Measurements from ENCODE around the gene CYB561D1.

The CYB561D1 gene

DNA sequence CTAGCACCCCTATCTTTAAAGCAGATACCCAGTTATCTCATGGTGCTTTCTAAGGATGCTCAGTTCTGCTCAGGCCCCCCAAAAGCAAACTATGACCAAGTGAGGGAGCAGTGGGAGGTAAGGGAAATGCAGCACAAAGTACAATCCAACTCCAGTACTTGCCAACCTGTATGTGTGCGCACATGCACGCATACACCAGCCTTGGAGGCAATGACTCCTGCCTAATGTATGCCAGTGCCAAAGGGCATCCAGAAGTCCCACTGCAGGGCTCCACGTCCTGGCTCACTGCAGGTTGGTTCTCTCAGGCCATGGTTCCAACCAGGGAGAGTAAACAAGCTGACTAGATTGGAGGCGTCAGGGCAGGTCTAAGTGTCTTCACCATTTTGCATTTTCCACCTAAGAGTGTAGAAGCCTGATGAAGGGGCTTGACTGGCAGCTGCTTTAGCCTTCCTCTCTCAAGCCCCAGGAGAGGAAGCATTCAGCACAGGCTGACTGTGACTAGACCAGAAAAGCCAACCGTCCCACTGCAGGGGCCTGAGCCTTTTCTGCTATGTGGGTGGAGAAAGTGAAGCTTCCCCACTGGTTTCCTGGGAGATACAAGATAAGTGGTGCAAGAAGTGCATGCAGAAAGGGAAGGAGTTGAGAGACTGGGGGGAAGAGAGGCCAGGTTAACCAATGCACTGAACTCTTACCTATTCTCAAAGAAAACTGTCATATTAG is 7.9 kb downstream of the CYB561D1 start:
- DNase-seq (ENCODE audit: low spot score) = no peak

DNA sequence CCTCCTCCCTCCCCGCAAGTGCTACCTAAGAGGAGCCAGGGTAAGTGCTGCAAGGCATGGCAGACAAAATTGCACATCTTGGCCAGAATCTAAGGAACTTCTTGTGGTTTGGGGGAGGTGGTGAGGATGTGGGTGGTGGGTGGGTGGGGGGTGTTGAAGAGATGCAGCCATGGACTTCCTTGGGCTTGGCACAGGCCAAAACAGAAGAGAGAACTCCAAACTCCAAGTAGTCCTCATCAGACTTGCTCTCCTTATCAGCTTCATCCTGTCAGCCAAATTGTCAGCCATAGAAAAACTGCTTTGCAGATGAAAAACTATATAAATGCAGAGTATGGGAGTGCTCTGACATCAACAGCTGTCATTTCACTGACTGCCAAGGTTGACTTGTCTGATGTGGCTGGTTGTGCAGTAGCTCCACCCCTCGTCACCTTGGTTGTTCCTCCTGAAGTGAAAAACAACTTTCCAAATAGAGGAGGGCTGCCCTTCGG is 8.5 kb downstream of the CYB561D1 start:
- no peak for DNase-seq (ENCODE audit: low spot score)

DNA sequence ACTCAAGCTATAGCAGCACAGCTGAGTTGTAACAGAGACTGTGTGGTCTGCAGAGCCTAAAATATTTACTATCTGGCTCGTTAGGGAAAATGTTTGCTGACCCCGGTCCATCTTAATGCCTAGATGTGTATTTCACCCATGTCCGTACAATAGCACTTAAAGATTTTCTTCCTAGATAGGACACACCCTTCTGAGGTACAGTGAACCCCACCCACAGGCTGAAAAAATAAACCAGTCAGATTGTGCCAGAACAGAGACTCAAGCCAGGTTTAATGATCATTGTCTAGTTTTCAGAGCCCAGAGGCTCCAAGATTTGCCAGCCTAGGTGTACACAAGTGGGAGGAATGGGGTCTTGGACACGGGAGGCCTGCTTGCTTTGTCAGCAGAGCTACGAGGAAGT is 10.0 kb downstream of the CYB561D1 start:
- DNase-seq (ENCODE audit: low spot score) = no peak

DNA sequence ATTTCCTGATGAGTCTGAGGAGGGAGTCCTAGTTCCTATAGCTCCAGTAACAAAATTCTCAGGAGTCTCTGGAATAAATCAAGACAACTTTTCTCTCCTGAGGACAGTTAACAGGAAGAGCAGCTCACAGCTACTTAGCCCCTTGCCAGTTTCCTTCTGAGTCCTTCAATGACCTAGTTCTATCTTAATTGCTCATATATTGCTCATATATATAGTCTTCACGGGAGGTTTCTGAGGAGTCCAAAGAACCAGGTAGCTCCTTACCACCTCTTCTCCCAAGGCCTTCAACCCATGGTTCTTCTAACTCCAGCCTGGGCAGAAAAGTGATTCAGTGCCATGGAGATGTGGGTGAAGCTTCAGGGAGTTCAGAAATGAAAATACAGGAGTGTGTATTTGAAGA is 11.1 kb downstream of the CYB561D1 start:
- no peak for DNase-seq (ENCODE audit: low spot score)

DNA sequence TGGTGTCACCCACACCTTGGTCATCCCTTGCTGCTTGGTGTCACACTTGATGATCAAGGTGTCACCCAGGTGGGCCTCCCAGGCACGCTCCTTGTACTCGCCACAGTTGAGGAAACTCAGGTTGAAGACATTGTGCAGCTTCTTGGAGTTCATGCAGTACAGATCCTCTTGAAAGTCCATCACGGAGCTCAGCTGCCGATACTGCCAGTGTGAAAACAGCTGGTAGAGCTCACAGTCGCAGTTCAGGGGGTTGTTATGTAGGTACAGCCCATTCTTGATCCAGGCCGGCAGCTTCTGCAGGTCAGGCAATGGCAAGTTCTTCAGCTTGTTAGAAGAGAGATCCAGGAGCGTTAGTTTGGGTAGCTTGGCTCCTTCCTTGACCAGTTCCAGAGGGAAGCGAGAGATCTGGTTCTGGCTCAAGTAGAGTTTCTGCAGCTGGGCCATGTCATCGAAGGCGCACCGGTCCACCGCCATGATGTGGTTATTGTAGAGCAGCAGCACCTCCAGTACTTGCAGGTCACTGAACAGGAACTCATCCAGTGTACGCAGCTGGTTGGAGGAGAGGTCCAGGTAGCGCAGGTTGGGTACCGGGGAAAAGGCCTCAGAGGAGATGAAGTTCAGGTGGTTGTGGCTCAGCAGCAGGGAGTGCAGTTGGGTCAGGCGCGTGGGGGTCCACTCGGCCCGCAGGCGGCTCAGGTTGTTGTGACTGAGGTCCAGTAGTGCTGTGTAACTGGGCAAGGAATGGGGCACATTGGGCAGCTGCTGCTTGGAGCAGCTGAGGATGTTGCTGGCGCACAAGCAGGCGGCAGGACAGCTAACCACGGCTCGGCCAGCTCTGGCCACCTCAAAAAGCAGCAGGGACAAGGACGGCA is 14.3 kb downstream of the CYB561D1 start:
- no peak for DNase-seq (ENCODE audit: low spot score)

DNA sequence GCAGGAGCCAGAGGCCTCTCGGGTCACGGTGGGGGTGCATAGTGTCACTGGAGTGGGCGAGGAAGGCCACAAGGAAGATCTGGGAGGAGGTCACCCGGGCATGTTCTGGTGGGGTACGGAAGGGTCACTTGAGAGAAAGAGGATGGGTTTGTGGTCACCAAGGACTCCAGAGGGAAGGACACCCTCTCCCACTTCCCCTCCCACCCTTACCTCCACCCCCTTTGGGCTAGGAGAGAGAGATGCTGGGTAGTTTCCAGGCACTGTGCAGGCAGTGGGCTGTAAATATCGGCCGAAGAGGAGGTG is 14.9 kb downstream of the CYB561D1 start:
- no peak for DNase-seq (ENCODE audit: low spot score)

DNA sequence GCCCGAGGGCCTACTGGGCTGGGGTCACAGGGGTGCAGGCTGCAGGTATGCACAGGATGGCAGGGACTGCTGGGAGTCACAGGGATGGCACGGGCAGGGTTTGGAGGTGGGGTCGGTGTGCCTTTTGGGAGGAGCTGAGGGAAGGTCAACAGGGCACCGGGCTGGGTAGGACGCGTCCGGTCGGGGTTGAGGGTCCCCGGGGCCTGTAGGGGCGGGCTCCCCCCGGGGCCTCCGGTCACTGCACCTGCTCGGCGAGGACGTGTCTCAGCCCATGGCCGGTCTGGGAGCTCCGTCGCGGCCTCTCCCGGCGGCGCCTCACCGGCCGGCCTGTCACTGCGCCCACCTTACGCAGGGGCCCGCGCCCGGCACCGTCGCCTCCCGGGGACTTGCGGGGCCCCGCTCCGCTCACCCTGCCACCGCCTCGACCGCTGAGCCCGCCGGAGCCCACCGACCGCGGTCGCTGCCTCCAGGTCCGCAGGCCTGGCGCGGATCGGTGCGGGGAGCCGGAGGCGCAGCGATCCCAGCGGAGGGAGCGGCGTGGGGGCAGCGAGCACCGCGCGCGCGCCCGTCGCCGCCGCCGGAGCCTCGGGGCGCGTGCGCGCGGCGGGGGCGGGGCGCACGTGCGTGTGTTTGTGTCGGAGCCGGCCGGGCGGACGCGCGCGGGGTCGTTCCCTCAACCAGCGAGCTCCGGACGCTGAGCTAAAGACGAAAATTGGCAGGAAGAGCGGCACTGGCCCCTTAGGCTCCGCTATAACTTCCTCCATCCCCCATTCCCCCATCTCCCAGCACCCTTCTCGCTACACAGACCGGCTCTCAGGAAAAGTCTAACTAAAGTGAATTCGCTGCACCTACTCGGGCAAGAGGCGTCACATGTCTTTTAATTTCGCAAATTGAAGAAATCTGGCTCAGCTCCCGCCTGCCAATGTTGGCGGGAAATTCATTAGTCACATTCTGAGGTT is 15.6 kb downstream of the CYB561D1 start, which contains the start of gene AMIGO1:
Gene AMIGO1 (minus strand): TSS at position 552 of the 959 bp plus-strand sequence. CDS start 815 bp downstream, outside the sequence.
- no peak for DNase-seq (ENCODE audit: low spot score)

DNA sequence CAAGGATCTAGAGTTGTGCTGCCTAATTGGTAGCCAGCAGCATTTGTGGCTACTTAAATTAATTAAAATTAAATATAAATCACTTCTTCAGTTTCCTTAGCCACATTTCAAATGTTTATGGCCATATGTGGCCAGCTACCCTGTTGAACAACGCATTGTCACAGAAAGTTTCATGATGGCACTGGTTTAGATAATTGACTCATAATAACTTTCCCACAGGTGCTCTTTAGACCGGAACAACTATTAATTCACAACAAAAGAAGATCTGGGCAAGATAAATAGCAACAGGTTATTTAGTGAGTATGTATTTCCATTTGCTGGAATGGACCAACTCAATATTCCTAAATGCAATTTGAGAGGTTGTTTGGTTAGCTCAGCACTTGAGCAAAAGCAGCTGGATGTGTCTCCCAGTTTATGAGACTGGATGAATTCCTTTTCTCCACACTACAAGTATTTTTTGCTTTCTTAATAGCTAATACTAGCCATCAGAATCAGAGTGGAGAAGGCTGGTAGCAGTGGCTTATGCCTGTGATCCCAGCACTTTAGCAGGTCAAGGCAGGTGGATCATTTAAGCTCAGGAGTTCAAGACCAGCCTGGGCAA is 19.3 kb downstream of the CYB561D1 start:
- DNase-seq (ENCODE audit: low spot score) = no peak

DNA sequence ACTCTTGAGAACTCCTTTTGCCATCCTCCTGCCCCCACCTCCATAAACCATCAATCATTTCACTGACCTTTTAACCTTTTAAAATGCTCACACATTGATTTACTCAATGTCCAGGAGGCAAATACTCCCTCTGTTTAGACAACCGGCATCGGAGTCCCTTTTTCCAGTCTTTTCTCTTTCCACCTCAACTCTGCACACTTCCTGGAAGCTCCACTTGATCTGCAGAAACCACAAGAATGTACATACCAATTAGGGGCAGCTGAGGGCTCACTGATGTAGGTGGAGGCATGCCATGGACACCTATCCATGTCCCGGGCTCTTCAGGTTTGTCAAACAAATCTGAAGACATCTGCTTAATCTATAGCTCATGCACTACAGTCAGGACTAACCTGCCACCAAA is 21.0 kb downstream of the CYB561D1 start:
- DNase-seq (ENCODE audit: low spot score) = no peak

DNA sequence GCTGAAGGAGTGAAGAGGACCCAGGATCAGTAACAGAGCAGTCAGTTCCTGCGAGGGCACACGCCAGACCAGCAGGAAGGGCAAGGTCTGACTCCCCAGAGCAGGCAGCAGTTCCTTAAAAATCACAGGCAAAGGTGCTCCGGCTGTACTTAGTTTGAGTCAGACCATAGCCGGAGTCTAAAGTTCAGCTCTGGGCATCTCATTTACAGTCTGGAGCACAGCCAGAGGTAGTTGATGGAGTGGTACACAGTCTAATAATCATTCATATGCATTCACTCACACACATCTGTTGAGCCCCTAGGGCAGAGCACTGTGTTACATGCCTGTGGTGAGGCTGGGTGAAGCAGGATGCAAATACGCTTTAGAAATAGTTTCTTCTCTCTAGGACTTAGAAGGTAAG is 23.0 kb downstream of the CYB561D1 start:
- no peak for DNase-seq (ENCODE audit: low spot score)

DNA sequence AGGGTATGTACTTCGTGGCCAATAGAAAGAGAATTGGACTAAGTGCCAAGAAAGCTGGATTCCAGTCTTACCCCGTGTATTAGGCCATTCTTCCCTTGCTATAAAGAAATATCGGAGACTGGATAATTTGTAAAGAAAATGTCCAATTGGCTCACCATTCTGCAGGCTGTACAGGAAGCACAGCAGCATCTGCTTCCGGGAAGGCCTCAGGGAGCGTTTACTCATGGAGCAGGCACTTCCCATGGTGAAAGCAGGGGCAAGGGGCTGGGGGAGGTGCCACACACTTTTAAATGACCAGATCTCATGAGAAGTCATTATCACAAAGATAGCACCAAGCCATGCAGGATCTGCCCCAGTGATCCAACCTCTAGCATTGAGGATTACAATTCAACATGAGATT is 23.4 kb downstream of the CYB561D1 start:
- no peak for DNase-seq (ENCODE audit: low spot score)

DNA sequence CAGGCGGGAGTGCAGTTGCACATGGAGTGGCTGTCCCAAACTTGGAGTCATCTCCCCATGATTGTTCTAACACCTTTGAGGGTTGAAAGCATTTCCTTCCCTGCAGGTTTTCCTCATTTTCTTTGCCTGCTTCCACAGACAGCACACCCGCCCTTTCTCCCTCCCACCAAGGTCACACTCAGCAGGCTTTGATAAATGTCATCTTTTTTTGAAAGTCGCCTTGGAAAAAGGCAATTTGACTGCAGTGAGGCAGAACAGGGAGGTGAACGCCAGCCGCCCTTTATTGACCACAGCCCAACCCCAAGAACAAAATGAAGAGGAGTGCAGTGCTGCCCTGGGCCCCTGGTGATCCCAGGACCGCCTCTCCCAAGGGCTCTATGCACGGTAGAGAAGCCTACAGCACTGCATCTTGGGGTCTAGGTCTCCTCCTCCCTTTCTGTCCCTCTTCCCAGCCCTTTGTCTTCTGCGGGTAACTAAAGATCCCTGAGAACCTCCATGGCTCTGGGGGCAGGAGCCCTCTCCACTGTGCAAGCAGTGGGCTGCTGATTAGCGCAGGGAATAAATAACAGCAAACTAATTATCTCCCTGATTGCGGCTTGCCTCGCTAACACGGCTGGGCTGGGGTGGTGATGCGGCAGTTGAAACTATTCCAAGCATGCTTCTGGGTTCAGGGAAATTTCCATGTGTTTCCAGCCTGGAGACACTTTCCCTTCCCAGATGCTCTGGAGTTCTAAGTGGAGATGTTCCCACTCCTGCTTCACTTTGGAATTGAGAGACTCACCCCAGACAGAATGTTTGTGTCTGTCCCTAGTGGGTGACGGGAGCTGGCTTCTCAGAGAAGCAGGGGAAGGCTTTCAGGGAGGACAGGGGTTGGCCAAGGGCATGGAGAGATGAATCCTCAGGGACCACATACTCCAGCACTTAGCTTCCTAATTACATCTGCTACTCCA is 27.4 kb downstream of the CYB561D1 start:
- DNase-seq (ENCODE audit: low spot score) = no peak

DNA sequence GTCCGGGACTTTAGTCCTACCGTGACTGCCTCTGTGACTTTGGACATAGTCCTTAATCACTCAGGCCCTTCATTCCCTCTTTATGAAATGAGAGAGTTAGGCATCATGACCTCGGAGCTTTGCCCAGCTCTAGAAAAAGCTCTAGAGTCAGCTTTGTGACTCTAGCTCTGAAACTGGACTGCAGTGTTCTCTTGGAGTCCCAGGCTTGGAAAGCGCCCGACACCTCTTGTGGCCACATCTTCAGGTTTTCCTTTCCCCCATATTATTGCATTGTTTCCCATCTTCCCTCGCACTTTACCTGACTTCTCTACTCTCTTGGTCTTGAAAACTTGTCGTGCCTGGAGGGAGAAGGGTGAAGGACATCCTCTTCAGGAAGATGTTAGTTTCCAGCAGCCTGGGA is 28.1 kb downstream of the CYB561D1 start:
- no peak for DNase-seq (ENCODE audit: low spot score)

DNA sequence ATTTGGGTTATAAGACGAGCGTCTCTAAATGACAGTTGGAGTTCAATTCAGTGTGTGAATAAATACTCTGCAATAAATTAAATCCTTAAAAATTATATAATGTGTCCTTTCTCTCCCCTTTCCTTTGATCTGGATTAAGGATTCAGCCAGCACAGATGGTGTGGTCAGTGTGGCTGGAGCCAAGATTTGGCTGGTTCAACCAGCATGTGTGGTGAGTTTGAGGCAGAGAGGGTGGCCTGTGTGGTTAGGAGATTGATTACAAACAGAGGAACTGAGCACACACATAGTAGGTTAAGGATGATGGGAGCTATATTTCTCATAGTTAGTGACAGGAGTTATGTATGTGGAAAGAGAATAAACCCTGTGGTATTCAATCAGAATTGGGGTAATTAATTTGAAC is 29.8 kb downstream of the CYB561D1 start:
- no peak for DNase-seq (ENCODE audit: low spot score)

DNA sequence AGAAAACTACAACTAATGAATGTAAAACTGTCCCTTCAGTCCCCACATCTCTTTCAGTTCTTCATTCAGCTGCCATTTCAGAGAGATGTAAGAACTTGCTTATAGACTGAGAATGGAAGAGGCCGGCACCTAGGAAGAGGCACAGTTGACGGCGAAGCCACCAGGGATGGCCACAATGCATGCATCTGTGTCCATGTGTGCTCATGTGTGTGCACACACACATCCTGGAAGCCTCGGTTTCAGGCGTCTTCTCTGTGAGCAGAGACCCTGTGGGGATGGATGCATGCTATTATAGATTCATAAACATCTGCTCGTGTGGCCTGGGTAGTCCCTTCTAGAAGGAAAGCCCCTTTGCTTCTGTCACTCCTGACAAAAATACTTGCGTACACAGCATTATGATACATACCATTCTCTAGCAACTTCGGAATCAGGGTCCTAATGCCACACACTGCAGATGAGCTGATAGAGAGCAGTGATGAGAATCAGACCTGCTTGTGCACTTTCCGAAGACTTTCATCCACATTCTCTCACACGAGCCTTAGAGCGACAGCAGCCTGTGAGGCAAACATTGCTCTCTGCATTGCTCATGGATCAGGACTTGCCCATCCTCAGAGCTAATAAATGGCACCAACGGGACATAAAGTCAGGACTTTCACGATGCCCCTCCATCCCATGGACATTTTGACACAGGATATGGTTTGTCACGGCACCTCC is 33.4 kb downstream of the CYB561D1 start:
- no peak for DNase-seq (ENCODE audit: low spot score)

DNA sequence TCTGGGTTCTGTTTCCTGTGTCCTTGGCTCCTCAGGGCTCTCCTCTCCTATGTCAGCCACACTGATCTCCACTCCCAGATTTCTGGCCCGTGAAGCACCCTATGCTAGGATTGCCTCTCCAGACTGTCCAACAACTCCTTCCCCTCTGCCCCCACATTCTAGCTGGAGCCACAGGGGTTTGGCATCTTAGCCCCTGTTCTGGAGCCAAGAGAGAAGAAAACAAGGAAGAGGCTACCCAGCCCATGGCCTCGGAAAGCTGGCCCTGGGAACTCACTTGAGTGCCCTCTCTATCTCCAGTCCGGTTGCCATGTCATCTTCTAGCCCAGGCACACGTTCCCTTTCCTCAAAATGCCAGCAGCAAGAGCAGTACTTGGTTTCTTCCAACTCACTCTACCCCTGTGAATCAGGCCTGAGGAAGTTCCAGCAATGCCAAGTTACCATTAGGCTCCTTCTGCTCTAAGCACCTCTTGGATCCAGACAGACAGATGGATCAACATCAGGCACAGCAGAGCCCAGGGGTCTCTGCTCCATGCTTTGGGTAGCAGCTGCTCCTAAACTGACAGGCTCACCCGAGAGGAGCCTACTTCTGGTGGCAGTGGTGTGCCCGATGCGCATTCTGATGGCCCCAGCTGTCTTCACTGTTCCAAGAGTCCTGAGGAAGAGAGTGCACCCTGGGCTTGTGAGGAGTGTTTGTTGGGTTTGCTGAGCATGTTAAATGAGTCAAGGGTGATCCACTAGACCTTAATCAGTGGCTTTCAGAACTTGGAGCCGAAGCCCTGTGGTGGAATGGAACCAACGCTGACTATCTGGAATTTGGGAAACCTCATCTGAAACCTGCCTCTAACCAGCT is 34.2 kb downstream of the CYB561D1 start:
- DNase-seq (ENCODE audit: low spot score) = no peak

DNA sequence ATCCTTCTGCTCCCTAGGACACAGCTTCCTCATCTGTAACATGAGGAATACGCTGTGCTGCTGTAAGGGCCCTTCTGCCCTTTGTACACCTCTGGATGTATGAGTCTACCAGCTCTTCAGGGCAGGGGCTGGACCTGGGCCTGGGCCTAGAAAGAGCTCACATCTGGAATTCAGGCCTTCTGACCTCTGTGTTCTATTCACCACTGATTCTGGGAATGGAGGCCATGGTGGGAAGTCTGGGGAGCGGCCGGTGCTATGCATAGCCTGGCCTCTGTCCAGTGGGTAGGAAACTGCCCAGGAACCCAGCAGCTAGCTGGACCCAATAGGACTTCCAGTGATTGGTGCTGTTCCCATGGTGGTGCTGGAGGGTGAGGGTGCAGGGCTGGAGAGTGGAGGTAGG is 34.8 kb downstream of the CYB561D1 start:
- DNase-seq (ENCODE audit: low spot score) = no peak

DNA sequence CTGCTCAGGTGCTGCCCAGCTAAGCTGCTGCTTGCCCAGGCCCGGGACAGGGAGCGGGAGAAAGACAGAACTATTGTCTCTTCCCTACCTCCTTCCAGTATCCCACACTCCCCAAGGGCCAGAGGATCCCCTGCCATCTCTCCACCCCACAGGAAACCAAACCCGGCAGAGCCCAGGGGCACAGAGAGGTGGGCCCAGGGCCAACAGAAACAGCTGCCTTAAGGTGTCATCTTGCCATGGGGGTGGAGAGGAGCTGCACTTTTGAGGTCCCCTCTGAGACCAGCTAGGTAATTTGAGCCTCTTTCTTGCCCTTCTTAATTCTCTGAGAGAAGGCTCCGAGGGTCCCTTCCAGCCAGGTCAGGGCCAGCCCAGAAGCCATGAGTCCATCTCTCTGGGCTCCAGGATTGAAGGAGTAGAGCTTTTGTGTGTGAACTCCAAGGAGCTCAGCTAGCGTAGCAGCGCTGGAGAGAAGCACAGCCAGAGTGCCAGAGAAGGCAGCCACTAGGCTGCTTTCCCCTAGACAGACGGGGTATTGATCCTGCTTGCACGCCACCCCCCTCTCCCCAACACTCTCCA is 36.1 kb downstream of the CYB561D1 start:
- no peak for DNase-seq (ENCODE audit: low spot score)

Data from NAMALWA (cell line).